Measurements from ENCODE around the gene ZNF280D.

ZNF280D gene

GRCh38 chr15:56737791-56738190 lies 4.5 kb upstream of the ZNF280D start:
- H3K4me3 ChIP-seq (ENCODE audit: control insufficient read depth, low read depth, low read length): no peak overlapping the region
- DNase-seq (ENCODE audit: low read depth): no peak
- TF ChIP-seq CTCF (conservative IDR thresholded peaks at IDR 0.05; ENCODE audit: control insufficient read depth, insufficient read depth, low read depth, low read length): no peak

GRCh38 chr15:56736881-56737707 lies 3.8 kb upstream of the ZNF280D start:
- H3K4me3 ChIP-seq (ENCODE audit: control insufficient read depth, low read depth, low read length): no peak overlapping the region
- no peak for DNase-seq (ENCODE audit: low read depth)
- TF ChIP-seq CTCF (conservative IDR thresholded peaks at IDR 0.05; ENCODE audit: control insufficient read depth, insufficient read depth, low read depth, low read length): no peak

- no peak overlapping the region for H3K4me3 ChIP-seq (ENCODE audit: control insufficient read depth, low read depth, low read length)
- TF ChIP-seq CTCF (conservative IDR thresholded peaks at IDR 0.05; ENCODE audit: control insufficient read depth, insufficient read depth, low read depth, low read length): no peak
- DNase-seq (ENCODE audit: low read depth): peak; percentile 65
These were observed 3.0 kb upstream of the ZNF280D start for GRCh38 chr15:56736308-56736707.

GRCh38 chr15:56735589-56735988 lies 2.3 kb upstream of the ZNF280D start:
- no peak for DNase-seq (ENCODE audit: low read depth)
- H3K4me3 ChIP-seq (ENCODE audit: control insufficient read depth, low read depth, low read length): no peak overlapping the region
- no peak for TF ChIP-seq CTCF (conservative IDR thresholded peaks at IDR 0.05; ENCODE audit: control insufficient read depth, insufficient read depth, low read depth, low read length)

GRCh38 chr15:56734013-56734635 lies 815 bp upstream of the ZNF280D start:
- H3K4me3 ChIP-seq (ENCODE audit: control insufficient read depth, low read depth, low read length): no peak overlapping the region
- no peak for DNase-seq (ENCODE audit: low read depth)
- TF ChIP-seq CTCF (conservative IDR thresholded peaks at IDR 0.05; ENCODE audit: control insufficient read depth, insufficient read depth, low read depth, low read length): no peak

- H3K4me3 ChIP-seq (ENCODE audit: control insufficient read depth, low read depth, low read length): peak overlapping the region; percentile 67
- no peak for DNase-seq (ENCODE audit: low read depth)
- no peak for TF ChIP-seq CTCF (conservative IDR thresholded peaks at IDR 0.05; ENCODE audit: control insufficient read depth, insufficient read depth, low read depth, low read length)
These were observed 498 bp downstream of the ZNF280D start for GRCh38 chr15:56732886-56733135.
